ENCODE data around the gene ZNF804B.

ZNF804B gene

DNA sequence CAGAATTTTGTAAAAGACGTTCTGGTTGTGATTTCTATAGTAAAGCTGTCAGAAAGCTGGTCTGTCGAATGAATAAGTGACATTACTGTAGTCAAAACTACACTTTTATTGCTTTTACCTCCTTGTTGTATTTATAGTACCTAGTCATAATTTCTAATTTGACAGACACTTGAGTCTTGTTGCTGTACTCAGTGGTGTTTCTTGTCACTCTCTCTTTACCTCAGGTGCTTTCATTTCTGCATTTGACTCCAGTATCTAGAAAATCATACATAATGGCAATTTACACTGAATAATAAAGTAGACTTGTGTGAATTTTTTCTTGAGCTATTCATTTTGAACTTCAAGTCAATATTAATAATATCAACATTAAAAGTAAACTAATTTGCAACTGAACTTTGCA lies 293.6 kb downstream of the ZNF804B start:
- Histone ChIP-seq H3K27me3 (ENCODE audit: control insufficient read depth, insufficient read depth, low read length) (no peaks in the 10 kb centered on the region), H3K9ac (ENCODE audit: low read length) (no peak overlapping the region), H3K4me1 (ENCODE audit: control insufficient read depth, insufficient read depth, low read length) (no peaks in the 10 kb centered on the region), H3K4me3 (ENCODE audit: low read length) (no peak overlapping the region), H3K9me3 (ENCODE audit: control insufficient read depth, low read length) (no peaks in the 10 kb centered on the region), H3K36me3 (ENCODE audit: control insufficient read depth, insufficient read depth, low read length) (no peaks in the 10 kb centered on the region)

DNA sequence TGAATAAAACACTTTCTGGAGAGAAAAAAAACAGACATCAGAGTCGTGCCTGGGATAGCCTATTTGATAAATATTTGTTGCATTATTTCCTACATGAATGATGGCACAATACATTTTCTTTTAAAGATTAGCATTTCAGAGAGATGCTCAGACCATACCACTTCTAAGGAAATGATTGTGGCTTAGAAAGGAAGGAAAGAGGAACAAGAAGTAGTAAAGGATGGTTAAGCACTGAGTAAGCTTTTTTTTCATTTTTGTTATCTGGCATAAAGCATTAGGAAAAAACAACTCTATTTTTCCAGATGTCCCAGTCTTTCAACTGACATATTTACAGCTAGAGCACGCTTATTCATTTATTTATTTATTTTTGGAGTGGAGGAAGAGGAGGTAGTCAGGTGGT lies 294.9 kb downstream of the ZNF804B start:
- no peaks in the 10 kb centered on the region for H3K36me3 ChIP-seq (ENCODE audit: control insufficient read depth, insufficient read depth, low read length)
- no peaks in the 10 kb centered on the region for H3K9me3 ChIP-seq (ENCODE audit: control insufficient read depth, low read length)
- H3K9ac ChIP-seq (ENCODE audit: low read length) = no peak overlapping the region
- no peak overlapping the region for H3K4me3 ChIP-seq (ENCODE audit: low read length)
- no peaks in the 10 kb centered on the region for H3K4me1 ChIP-seq (ENCODE audit: control insufficient read depth, insufficient read depth, low read length)
- H3K27me3 ChIP-seq (ENCODE audit: control insufficient read depth, insufficient read depth, low read length) = no peaks in the 10 kb centered on the region

DNA sequence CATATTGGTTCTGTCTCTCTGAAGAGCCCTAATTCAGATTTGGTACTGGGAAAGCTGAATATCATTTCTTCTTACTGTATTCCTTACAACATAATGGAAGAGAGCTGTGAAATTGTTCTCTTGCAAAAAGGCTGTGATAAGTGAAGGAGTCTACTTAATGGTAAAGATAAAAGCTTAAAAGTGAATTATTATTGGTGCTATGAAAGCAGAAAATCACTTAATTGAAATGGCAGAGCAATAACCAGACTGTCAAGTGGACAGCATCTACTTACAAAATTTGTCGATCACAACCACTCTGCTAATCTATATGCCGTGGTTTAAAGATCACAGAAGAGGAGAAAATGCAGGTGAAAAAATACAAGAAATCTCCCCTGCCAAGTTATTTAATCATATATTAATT lies 300.7 kb downstream of the ZNF804B start:
- H3K4me3 ChIP-seq (ENCODE audit: low read length) = no peak overlapping the region
- no peak overlapping the region for H3K9ac ChIP-seq (ENCODE audit: low read length)
- no peaks in the 10 kb centered on the region for H3K4me1 ChIP-seq (ENCODE audit: control insufficient read depth, insufficient read depth, low read length)
- H3K36me3 ChIP-seq (ENCODE audit: control insufficient read depth, insufficient read depth, low read length) = no peaks in the 10 kb centered on the region
- H3K9me3 ChIP-seq (ENCODE audit: control insufficient read depth, low read length) = no peaks in the 10 kb centered on the region
- no peaks in the 10 kb centered on the region for H3K27me3 ChIP-seq (ENCODE audit: control insufficient read depth, insufficient read depth, low read length)

DNA sequence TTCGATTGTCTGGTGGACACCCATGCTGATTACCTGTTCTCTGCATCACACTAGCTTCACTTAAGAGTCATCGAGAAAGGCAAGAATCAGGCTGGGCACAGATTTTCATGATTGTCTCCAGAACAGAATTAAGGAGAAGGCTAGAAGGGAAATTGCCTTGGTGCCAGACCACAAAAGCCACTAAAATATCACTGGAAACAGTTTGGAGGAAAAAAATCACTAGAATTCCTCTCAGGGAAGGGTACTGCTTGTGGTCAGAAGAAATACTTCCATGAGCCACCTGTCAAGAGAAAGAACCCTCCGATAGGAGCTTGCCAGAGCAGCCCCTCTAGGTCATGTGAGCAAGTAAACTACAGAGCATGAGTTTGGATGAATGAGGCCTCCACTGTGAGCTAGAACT lies 305.3 kb downstream of the ZNF804B start:
- H3K9me3 ChIP-seq (ENCODE audit: control insufficient read depth, low read length) = no peaks in the 10 kb centered on the region
- no peaks in the 10 kb centered on the region for H3K27me3 ChIP-seq (ENCODE audit: control insufficient read depth, insufficient read depth, low read length)
- H3K9ac ChIP-seq (ENCODE audit: low read length) = no peak overlapping the region
- H3K36me3 ChIP-seq (ENCODE audit: control insufficient read depth, insufficient read depth, low read length) = no peaks in the 10 kb centered on the region
- no peaks in the 10 kb centered on the region for H3K4me1 ChIP-seq (ENCODE audit: control insufficient read depth, insufficient read depth, low read length)
- H3K4me3 ChIP-seq (ENCODE audit: low read length) = no peak overlapping the region

DNA sequence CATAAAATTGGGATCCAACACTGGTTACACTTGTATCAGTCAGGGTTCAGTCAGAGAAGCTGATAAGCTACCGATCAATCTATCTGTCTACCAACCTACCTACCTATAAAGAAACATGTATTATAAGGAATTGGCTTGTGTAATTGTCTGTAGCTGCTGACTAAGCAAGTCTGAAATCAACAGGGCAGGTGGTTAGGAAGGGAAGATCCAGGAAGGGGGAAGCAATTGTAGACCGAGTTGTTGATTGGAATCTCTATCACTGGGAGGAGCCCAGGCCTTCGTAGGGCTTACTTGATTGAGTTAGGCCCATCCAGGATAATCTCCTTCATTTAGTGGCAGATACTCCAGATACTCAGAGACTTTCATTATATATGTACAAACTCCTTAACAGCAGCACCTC lies 307.5 kb downstream of the ZNF804B start:
- no peaks in the 10 kb centered on the region for H3K9me3 ChIP-seq (ENCODE audit: control insufficient read depth, low read length)
- no peak overlapping the region for H3K9ac ChIP-seq (ENCODE audit: low read length)
- no peaks in the 10 kb centered on the region for H3K4me1 ChIP-seq (ENCODE audit: control insufficient read depth, insufficient read depth, low read length)
- no peak overlapping the region for H3K4me3 ChIP-seq (ENCODE audit: low read length)
- H3K36me3 ChIP-seq (ENCODE audit: control insufficient read depth, insufficient read depth, low read length) = no peaks in the 10 kb centered on the region
- no peaks in the 10 kb centered on the region for H3K27me3 ChIP-seq (ENCODE audit: control insufficient read depth, insufficient read depth, low read length)

DNA sequence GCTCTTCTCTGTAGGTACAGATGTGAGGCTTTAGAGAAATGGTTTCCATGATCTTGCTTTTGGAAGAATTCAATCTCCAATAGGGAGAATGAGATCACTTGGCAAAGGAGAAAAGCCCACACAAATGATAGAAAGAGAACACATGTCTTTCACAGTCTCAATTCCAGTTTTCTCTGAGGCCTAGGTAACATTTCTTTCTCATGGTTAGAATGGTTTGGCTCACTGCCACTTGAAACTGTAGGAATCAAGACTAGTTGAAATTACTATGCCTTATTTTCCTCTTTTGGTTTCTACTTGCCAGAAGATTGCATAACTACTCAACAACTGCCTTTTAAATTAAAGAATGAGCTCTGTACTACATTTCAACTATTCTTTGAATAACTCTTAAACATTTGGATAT lies 312.6 kb downstream of the ZNF804B start:
- H3K36me3 ChIP-seq (ENCODE audit: control insufficient read depth, insufficient read depth, low read length) = no peaks in the 10 kb centered on the region
- H3K9me3 ChIP-seq (ENCODE audit: control insufficient read depth, low read length) = no peaks in the 10 kb centered on the region

DNA sequence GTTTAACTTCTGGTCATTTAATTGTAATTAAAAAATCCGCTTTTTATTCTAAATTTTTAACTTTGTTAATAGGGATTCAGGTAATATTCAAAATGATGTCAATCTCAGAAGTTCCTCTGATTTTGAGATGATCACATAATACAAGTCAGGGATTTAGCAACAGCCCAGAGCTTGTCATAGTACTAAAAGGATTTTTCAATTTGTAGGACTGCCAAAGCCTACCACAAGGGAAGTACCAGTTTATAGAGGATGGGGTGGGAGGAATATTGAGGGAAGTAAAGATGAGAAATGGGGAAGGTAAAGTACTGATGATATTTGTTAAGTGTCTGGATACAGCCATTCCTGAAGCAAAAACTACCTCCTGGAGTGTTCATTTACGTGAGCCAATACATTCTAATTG lies 314.3 kb downstream of the ZNF804B start:
- no peaks in the 10 kb centered on the region for H3K4me1 ChIP-seq (ENCODE audit: control insufficient read depth, insufficient read depth, low read length)
- H3K9ac ChIP-seq (ENCODE audit: low read length) = no peak overlapping the region
- H3K36me3 ChIP-seq (ENCODE audit: control insufficient read depth, insufficient read depth, low read length) = no peaks in the 10 kb centered on the region
- H3K9me3 ChIP-seq (ENCODE audit: control insufficient read depth, low read length) = no peaks in the 10 kb centered on the region
- H3K4me3 ChIP-seq (ENCODE audit: low read length) = no peak overlapping the region
- no peaks in the 10 kb centered on the region for H3K27me3 ChIP-seq (ENCODE audit: control insufficient read depth, insufficient read depth, low read length)

More for the DNA sequence above, 312.6 kb downstream of the ZNF804B start:
- Histone ChIP-seq H3K4me3 (ENCODE audit: low read length) (no peak overlapping the region), H3K4me1 (ENCODE audit: control insufficient read depth, insufficient read depth, low read length) (no peaks in the 10 kb centered on the region), H3K27me3 (ENCODE audit: control insufficient read depth, insufficient read depth, low read length) (no peaks in the 10 kb centered on the region), H3K9ac (ENCODE audit: low read length) (no peak overlapping the region)

DNA sequence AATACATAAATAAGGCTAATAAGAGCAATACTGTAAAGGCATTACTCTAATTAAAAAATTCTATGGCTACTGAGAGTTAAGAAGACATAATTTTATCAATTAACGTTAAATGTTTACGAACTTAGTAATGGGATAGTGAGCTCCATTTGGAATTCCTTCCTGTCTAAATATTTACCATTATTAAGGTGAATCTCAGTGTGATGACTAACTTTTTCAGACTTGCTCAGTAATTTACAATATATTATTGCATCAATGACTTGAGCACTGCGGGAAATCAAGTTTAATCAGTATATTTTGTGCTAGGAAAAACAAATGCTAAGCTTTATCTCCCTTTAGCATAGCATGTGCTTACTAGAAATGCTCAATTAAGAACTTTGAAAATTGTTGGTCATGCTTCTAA lies 318.5 kb downstream of the ZNF804B start:
- Histone ChIP-seq H3K4me1 (ENCODE audit: control insufficient read depth, insufficient read depth, low read length) (no peaks in the 10 kb centered on the region), H3K27me3 (ENCODE audit: control insufficient read depth, insufficient read depth, low read length) (no peaks in the 10 kb centered on the region), H3K9ac (ENCODE audit: low read length) (no peak overlapping the region), H3K4me3 (ENCODE audit: low read length) (no peak overlapping the region), H3K9me3 (ENCODE audit: control insufficient read depth, low read length) (no peaks in the 10 kb centered on the region), H3K36me3 (ENCODE audit: control insufficient read depth, insufficient read depth, low read length) (no peaks in the 10 kb centered on the region)

DNA sequence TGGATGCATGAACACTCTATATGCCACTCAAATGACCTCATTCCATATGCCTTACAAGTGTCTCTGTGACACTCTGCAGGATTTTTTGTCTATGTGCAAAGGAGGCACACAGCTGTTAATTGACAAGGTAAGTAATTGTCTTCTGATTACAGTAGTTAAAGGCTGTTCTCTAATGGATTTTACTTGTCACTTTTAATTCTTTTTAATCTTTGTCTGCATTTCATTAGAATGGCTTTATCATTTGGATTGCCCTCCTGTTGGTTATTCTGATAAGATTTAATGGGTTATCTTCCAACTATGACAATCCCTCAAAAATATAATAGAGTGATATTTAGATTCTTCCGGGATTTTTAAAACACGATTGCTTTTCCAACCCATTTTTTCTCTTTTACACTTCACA lies 326.1 kb downstream of the ZNF804B start:
- Histone ChIP-seq H3K9ac (ENCODE audit: low read length) (no peak overlapping the region), H3K4me1 (ENCODE audit: control insufficient read depth, insufficient read depth, low read length) (no peaks in the 10 kb centered on the region), H3K9me3 (ENCODE audit: control insufficient read depth, low read length) (no peaks in the 10 kb centered on the region), H3K27me3 (ENCODE audit: control insufficient read depth, insufficient read depth, low read length) (no peaks in the 10 kb centered on the region), H3K36me3 (ENCODE audit: control insufficient read depth, insufficient read depth, low read length) (no peaks in the 10 kb centered on the region), H3K4me3 (ENCODE audit: low read length) (no peak overlapping the region)

DNA sequence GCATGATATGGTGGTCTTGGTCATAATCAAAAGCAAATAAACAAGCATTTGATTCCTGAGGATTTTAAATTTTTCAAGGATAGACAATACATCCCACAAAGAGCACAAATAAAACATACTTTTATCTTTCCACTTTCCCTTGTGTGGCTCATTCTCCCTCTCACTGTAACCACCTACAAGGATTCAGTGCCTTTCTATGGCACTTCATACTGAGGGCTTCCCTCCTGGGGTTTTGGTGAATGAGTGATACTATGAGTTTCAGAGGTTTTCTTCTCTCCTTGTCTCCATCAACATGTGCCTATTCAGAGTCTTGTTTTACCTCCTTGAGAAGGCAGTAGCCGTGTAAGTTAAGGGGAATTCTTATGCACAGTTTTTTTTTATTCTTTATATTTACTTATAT lies 332.1 kb downstream of the ZNF804B start:
- H3K27me3 ChIP-seq (ENCODE audit: control insufficient read depth, insufficient read depth, low read length) = no peaks in the 10 kb centered on the region
- no peaks in the 10 kb centered on the region for H3K9me3 ChIP-seq (ENCODE audit: control insufficient read depth, low read length)
- no peak overlapping the region for H3K9ac ChIP-seq (ENCODE audit: low read length)
- no peaks in the 10 kb centered on the region for H3K4me1 ChIP-seq (ENCODE audit: control insufficient read depth, insufficient read depth, low read length)
- no peaks in the 10 kb centered on the region for H3K36me3 ChIP-seq (ENCODE audit: control insufficient read depth, insufficient read depth, low read length)
- H3K4me3 ChIP-seq (ENCODE audit: low read length) = no peak overlapping the region

DNA sequence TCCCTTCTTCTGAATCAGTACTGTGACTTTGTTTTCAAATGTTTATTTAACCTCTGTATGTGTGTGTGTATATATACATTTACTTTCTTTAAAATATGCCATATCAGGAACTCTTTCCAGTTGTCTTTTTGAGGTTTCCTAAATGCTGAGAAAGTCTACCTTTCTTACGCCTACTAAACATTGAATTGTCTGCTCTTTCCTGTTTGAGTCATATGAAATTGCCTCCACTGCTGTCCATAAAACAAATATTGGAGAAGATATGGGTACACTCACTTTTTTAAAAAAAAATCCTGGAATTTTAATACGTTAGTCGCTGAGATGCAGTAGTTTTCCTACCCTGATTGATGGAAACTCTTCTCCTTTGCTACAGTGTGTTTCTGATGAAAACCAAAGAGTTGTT lies 334.8 kb downstream of the ZNF804B start:
- Histone ChIP-seq H3K9ac (ENCODE audit: low read length) (no peak overlapping the region), H3K4me3 (ENCODE audit: low read length) (no peak overlapping the region), H3K36me3 (ENCODE audit: control insufficient read depth, insufficient read depth, low read length) (no peaks in the 10 kb centered on the region), H3K27me3 (ENCODE audit: control insufficient read depth, insufficient read depth, low read length) (no peaks in the 10 kb centered on the region), H3K4me1 (ENCODE audit: control insufficient read depth, insufficient read depth, low read length) (no peaks in the 10 kb centered on the region), H3K9me3 (ENCODE audit: control insufficient read depth, low read length) (no peaks in the 10 kb centered on the region)

DNA sequence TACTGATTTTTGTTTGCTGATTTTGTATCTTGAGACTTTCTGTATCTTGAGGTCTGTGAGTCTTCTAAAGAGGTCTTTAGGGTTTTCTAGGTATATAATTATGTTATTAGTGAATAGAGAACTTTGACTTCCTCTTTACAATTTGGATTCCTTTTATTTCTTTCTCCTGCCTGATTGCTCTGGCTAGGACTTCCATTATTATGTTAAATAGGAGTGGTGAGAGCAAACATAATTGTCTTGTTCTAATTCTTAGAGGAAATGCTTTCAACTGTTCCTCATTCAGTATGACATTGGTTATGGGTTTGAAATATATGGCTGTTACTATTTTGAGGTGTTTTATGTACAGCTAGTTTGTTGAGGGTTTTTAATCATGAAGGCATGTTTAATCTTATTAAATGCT lies 344.1 kb downstream of the ZNF804B start:
- Histone ChIP-seq H3K4me1 (ENCODE audit: control insufficient read depth, insufficient read depth, low read length) (no peaks in the 10 kb centered on the region), H3K9me3 (ENCODE audit: control insufficient read depth, low read length) (no peaks in the 10 kb centered on the region), H3K36me3 (ENCODE audit: control insufficient read depth, insufficient read depth, low read length) (no peaks in the 10 kb centered on the region), H3K9ac (ENCODE audit: low read length) (no peak overlapping the region), H3K4me3 (ENCODE audit: low read length) (no peak overlapping the region), H3K27me3 (ENCODE audit: control insufficient read depth, insufficient read depth, low read length) (no peaks in the 10 kb centered on the region)

Measured in mucosa of stomach (tissue), 1 donor.